ENCODE data around the gene MRPS5. TPM values are rescaled to one million over a fixed set of nuclear protein-coding genes. Genes with fewer than 3 reads are reported as not detected.

MRPS5 gene
- total and polyA plus RNA-seq, 2 donors from 2014 or later: 53.1 to 118 TPM

DNA sequence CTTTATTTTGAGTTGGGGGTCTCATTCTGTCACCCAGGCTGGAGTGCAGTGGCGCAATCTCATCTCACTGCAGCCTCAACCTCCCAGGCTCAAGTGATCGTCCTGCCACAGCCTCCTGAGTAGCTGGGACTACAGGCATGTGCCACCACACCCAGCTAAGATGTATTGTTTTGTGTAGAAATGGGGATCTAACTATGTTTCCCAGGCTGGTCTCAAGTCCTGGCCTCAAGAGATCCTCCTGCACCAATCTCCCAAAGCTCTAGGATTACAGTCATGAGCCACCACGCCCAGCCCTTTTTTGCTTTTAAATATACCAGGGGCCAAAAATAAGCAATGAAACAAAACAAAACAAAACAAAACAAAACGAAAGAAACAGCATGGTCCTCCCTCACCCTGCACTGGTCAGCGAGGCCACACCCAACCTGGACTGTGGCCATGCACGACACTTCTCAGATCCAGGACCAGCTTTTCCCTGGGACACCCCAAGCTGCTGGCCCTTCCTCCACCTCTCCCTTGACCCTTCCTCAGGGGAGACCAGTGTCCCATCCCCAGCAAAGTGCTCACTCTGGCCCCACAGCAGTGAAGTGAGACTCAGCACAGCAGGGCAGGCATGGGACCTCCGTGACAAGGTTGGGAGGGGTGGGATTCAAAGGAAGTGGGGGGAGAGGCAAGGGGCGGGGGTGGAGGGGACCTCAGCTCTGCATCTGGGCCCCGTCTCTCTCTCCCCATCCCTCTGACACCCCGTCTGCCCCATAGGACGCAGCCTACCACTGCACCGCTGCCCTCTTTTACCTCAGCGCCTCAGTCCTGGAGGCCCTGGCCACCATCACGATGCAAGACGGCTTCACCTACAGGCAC lies 72.6 kb downstream of the MRPS5 start:
- no peak overlapping the region for H3K4me3 ChIP-seq (ENCODE audit: low read length in 3 of 3)
- FAIRE-seq (no peak), DNase-seq (peak in 1 of 5 donors; percentile 70)
- no peaks in the 10 kb centered on the region for H3K27me3 ChIP-seq (ENCODE audit: control insufficient read depth, insufficient read depth, low read length)
- peak overlapping the region in 1 of 3 donors; percentile 47 for H3K9ac ChIP-seq (ENCODE audit: low read length in 3 of 3)
- no peaks in the 10 kb centered on the region for H3K9me3 ChIP-seq (ENCODE audit: control insufficient read depth in 2 of 3, insufficient read depth in 1 of 3, low read length in 3 of 3)
- H3K4me1 ChIP-seq (ENCODE audit: control insufficient read depth in 2 of 3, insufficient read depth in 2 of 3, low read depth in 1 of 3, low read length in 3 of 3): peaks cover 0 to 33% (median 24%) of the 10 kb centered on the region in 3 donors
- intact Hi-C loops (cut with DNase I): no loop called here
- peaks cover 0 to 21% (median 0%) of the 10 kb centered on the region in 3 donors for H3K36me3 ChIP-seq (ENCODE audit: control insufficient read depth in 2 of 3, insufficient read depth in 3 of 3, low read length in 3 of 3)
- TF ChIP-seq, protein P1, sequence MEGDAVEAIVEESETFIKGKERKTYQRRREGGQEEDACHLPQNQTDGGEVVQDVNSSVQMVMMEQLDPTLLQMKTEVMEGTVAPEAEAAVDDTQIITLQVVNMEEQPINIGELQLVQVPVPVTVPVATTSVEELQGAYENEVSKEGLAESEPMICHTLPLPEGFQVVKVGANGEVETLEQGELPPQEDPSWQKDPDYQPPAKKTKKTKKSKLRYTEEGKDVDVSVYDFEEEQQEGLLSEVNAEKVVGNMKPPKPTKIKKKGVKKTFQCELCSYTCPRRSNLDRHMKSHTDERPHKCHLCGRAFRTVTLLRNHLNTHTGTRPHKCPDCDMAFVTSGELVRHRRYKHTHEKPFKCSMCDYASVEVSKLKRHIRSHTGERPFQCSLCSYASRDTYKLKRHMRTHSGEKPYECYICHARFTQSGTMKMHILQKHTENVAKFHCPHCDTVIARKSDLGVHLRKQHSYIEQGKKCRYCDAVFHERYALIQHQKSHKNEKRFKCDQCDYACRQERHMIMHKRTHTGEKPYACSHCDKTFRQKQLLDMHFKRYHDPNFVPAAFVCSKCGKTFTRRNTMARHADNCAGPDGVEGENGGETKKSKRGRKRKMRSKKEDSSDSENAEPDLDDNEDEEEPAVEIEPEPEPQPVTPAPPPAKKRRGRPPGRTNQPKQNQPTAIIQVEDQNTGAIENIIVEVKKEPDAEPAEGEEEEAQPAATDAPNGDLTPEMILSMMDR (IDR thresholded peaks at IDR 0.05; ENCODE audit: borderline replicate concordance, extremely low read depth, insufficient read depth): no peak
- peak overlapping the region; percentile 87 to 91 for H3K27ac ChIP-seq (ENCODE audit: low read depth in 2 of 2, low read length in 2 of 2)

DNA sequence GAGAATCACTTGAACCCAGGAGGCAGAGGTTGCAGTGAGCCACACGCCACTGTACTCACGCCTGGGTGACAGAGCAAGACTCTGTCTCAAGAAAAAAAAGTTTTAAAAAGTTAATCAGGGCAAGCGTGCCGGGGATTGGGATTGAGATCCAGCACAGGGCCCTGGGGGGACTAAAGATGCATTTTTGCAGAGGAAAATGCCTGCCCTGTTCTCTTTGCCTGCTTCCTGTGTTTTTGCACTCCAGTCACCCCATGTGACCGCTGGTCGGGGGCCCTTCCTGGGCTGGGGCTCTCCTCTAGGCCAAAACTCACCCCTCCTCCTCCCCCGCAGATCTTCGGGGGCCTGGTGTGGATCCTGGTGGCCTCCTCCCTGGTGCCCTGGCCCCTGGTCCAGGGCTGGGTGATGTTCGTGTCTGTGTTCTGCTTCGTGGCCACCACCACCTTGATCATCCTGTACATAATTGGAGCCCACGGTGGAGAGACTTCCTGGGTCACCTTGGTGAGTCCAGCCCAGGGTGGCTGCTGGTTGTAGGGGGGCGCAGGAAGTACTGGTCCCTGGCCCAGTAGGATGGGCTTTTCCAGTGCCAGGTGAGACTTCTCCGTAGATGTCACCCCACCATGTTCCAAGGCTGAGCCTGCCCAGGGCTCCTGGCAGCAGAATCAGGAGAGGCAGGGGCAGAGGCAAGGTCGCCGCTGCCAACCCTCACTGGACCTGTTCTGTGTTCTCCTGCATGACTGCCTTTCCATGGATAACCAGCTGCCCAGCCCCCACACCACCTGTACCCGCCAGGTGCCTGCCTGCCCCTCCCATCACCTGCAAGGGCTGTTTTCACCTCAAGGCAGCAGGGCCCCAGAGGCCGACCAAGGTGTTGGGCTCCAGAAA lies 73.7 kb downstream of the MRPS5 start:
- H3K36me3 ChIP-seq (ENCODE audit: control insufficient read depth in 2 of 3, insufficient read depth in 3 of 3, low read length in 3 of 3): peaks cover 0 to 21% (median 0%) of the 10 kb centered on the region in 3 donors
- no peaks in the 10 kb centered on the region for H3K27me3 ChIP-seq (ENCODE audit: control insufficient read depth, insufficient read depth, low read length)
- H3K9ac ChIP-seq (ENCODE audit: low read length in 3 of 3): peak overlapping the region in 1 of 3 donors; percentile 47
- no peak overlapping the region for H3K4me3 ChIP-seq (ENCODE audit: low read length in 3 of 3)
- H3K4me1 ChIP-seq (ENCODE audit: control insufficient read depth in 2 of 3, insufficient read depth in 2 of 3, low read depth in 1 of 3, low read length in 3 of 3): peaks cover 0 to 33% (median 31%) of the 10 kb centered on the region in 3 donors
- FAIRE-seq (no peak), DNase-seq (peak in 4 of 5 donors; percentile 49 to 95 (median 73))
- TF ChIP-seq, protein P1 (IDR thresholded peaks at IDR 0.05; ENCODE audit: borderline replicate concordance, extremely low read depth, insufficient read depth): no peak
- no peaks in the 10 kb centered on the region for H3K9me3 ChIP-seq (ENCODE audit: control insufficient read depth in 2 of 3, insufficient read depth in 1 of 3, low read length in 3 of 3)
- H3K27ac ChIP-seq (ENCODE audit: low read depth in 2 of 2, low read length in 2 of 2): peak overlapping the region; percentile 87 to 91
- intact Hi-C loops (cut with DNase I): no loop called here

DNA sequence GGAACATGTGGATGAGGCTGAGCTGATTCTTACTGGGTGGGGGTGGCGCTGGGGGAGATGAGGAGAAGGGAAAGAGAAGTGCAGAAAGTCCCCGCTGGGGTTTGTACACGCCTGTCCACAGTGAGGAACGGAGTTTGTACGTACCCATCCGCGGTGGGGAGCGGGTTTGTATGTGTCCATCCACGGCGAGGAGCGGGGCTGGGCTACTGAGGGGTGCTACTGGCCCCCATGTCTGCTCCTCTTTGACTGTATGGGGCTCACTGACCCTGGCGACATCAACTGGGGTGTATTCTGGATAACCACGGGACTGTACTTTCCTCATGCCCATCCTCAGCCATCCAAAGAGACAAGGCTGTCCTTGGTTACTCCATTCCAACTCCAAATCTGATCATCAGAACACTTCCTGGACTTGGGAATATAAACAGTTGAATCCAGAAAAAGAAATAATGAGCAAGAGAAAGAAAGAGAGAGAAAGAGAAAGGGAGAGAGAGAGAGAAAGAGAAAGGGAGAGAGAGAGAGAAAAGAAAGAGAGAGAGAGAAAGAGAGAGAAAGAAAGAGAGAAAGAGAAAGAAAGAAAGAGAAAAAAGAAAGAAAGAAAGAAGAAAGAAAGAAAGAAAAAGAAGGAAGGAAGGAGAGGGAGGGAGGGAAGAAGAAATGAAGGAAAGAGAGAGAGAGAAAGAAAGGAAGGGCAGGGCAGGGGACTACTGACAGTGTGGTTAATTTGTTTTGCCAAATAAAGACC lies 75.1 kb downstream of the MRPS5 start:
- Histone ChIP-seq H3K9ac (ENCODE audit: low read length in 3 of 3) (peak overlapping the region in 1 of 3 donors; percentile 30), H3K27me3 (ENCODE audit: control insufficient read depth, insufficient read depth, low read length) (no peaks in the 10 kb centered on the region), H3K27ac (ENCODE audit: low read depth in 2 of 2, low read length in 2 of 2) (peak overlapping the region in 1 of 2 donors; percentile 68), H3K4me1 (ENCODE audit: control insufficient read depth in 2 of 3, insufficient read depth in 2 of 3, low read depth in 1 of 3, low read length in 3 of 3) (peaks cover 0 to 33% (median 28%) of the 10 kb centered on the region in 3 donors), H3K9me3 (ENCODE audit: control insufficient read depth in 2 of 3, insufficient read depth in 1 of 3, low read length in 3 of 3) (no peaks in the 10 kb centered on the region), H3K4me3 (ENCODE audit: low read length in 3 of 3) (no peak overlapping the region), H3K36me3 (ENCODE audit: control insufficient read depth in 2 of 3, insufficient read depth in 3 of 3, low read length in 3 of 3) (peaks cover 0 to 20% (median 0%) of the 10 kb centered on the region in 3 donors)
- TF ChIP-seq, protein P1 (IDR thresholded peaks at IDR 0.05; ENCODE audit: borderline replicate concordance, extremely low read depth, insufficient read depth): no peak
- FAIRE-seq: no peak
- intact Hi-C loops (cut with DNase I): no loop called here
- DNase-seq: peak in 1 of 5 donors; percentile 39

Measured in kidney (tissue), 14 donors.